GM19372 (cell line): ENCODE data around the gene PACRG.

Source experiments
- ATAC-seq: cut with Tn5 transposase; IDR thresholded peaks from one replicate; pipeline ENCODE4 v1.9.1; 2021; ENCODE audit warnings: mild to moderate bottlenecking, low read depth, moderate library complexity; ENCODE audit not compliant: unreplicated experiment

The PACRG gene

GRCh38 chr6:163123098-163123497 lies 395.3 kb downstream of the PACRG start:
- ATAC-seq, result no peak

- ATAC-seq, result no peak
These were observed 399.0 kb downstream of the PACRG start for GRCh38 chr6:163126741-163127140.

- ATAC-seq, result no peak
These were observed 399.8 kb downstream of the PACRG start for GRCh38 chr6:163127587-163127986.

- no peak for ATAC-seq
These were observed 400.6 kb downstream of the PACRG start for GRCh38 chr6:163128324-163128723.

DNA sequence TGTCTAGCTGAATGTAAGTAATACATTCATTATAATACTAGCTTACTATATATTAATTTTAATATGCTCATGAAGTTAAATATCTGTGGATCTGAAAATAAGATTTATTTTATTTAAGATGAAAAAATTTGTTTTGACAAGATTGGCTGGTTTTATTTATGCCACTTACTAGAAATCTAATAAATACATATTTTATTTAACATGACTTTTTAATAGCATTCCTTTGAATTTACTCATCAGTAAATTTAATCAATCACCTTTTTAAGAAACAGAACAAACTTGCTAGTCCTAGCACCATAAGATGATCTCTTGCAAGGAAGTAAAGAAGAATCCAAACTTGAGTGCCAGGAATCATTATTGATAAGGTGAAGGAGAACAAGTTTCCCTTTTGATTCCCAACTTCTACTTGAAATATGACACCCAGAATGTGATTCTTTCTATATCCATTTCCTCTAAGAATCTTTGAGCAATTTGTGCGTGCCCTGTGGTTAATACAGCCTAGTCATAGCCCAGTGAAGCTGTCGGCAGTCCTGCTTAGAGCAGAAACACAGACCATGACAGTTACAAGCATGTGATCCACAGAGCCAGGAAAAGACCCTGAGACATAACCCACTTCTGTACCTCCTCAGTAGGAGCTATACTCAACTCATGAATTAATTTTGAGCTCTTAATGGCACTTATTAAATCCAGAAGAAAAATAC lies 404.4 kb downstream of the PACRG start:
- ATAC-seq, result no peak

GRCh38 chr6:163133017-163133416 lies 405.2 kb downstream of the PACRG start:
- no peak for ATAC-seq

- ATAC-seq, result no peak
These were observed 405.9 kb downstream of the PACRG start for GRCh38 chr6:163133691-163134090.

GRCh38 chr6:163136681-163137397 lies 409.1 kb downstream of the PACRG start:
- no peak for ATAC-seq

- no peak for ATAC-seq
These were observed 409.7 kb downstream of the PACRG start for GRCh38 chr6:163137398-163137881.

GRCh38 chr6:163146036-163146435 lies 418.3 kb downstream of the PACRG start:
- no peak for ATAC-seq

DNA sequence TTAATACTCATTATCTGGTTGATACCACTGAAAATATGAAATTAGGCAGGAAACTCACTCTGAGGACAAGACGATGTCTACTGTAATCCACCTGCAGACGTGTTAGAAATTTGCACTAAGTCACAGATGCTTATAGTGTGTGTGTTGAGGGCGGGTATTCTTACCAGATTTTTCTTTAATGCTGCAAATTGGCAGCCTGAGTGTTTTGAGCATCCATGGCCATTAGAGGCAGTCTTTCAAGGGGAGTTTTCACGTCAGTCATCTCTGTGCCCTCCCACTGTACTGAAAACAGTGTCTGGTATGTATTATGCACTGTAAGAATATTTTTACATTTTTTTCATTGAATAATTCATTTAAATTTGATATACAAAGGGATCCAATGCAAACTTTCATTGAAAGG lies 420.2 kb downstream of the PACRG start:
- ATAC-seq, result no peak

DNA sequence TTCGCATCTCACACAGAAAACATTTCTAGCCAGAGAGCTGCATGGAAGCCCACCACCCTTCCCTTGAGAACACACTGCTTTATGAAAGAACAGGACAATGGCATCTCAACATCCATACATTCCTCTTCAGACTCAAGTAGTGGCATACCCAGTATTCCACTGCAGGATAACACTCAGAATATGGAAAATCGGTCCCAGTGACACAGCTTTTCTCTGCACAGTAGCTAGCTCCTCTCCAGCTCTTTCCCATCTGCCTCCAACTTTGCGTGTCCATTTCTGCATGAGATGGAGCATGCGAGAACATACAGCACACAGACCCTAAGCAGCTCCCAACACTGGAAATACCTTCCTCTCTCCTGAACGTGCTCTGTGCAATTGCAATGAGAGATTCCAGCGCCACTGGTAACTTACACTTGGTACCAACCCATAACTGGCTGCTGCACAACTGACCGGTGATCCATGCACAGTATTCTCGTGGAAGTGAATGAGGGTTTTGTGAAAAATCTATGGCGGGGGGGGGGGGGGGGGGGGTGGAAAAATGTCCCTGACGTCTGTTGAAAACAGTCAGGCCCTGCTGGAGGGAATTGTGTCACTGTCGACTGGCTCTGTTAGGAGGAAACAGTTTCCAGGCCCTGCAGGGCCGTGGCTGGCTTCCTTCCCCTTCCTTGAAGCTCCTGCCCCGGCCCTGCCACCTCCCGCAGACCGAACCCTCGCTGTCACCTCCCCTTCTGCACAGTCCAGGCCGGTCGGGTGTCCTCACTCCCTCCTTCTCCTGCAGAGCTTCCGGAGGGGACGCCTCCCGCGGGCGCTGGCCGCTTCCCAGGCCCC lies 420.9 kb downstream of the PACRG start:
- ATAC-seq, result no peak

DNA sequence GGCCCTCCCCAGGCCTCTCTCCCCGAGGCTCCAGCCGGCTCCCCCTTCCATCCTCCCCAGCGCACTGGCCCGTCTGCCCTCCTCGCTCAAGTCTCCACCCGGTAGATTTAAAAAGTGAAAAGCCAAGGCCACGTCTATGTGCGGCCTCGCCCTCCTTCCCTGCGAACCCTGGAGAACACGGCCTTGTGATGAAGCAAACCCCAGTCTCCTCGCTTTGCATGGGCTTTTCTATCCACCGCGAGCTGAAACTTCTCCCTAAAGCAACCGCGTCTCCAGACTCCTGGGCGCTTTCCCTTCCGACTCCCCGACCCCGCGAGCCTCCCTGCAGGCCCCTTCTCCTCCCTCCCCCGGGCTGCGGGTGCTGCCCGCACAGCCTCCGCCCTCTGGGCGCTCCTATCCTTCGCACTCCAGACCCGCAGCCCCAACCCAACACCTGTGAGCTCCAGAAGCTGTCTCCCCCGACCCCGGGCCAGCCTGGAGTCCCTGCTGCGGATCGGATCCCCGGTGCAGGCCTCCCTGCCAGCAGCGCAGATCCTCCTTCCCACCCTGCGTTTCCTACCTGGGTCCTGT lies 421.6 kb downstream of the PACRG start:
- no peak for ATAC-seq

DNA sequence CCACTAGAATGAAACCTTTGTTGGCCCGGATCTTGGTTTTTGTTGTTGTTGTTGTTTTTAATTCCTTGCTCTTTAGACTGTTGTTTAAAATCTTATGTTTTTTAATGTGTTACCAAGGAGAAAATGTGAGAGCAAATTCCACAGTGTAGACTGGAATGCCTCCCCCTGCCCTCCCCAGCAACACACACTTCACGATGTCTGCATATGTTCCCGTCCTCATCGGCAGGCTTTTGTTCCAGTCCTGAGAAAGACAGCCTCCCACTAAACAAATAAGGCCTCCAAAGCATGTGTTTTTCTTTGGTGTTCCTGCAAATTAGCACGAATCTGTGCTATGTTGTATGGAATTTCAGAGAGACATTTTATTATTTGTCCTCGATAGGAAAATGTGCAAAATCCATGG lies 423.4 kb downstream of the PACRG start:
- ATAC-seq, result no peak

- ATAC-seq, result no peak
These were observed 424.9 kb downstream of the PACRG start for GRCh38 chr6:163152701-163153100.

- ATAC-seq, result no peak
These were observed 431.3 kb downstream of the PACRG start for GRCh38 chr6:163159110-163159509.

GRCh38 chr6:163159689-163160088 lies 431.9 kb downstream of the PACRG start:
- no peak for ATAC-seq

GRCh38 chr6:163162007-163162873 lies 434.5 kb downstream of the PACRG start:
- no peak for ATAC-seq

- no peak for ATAC-seq
These were observed 435.1 kb downstream of the PACRG start for GRCh38 chr6:163162874-163163213.
